ENCODE results near the gene ALDOA. TPM values are rescaled to one million over a fixed set of nuclear protein-coding genes. Genes with fewer than 3 reads are reported as not detected.

ALDOA gene
- total and polyA plus RNA-seq, 7 donors = 4,532 to 12,458 (median 6,382) TPM

- WGBS, 3 donors = 59 to 66% (median 63%) methylated on average over 10 of the region's 10 CpGs
These were observed 22.8 kb downstream of the ALDOA start for GRCh38 chr16:30088237-30088831.

GRCh38 chr16:30088832-30089624 lies 23.5 kb downstream of the ALDOA start:
- H3K4me1 ChIP-seq = peaks cover 20% of the 10 kb centered on the region
- WGBS, 3 donors = 70 to 73% (median 71%) methylated on average over 22 of the region's 22 CpGs
- H3K36me3 ChIP-seq (ENCODE audit: insufficient read depth in 1 of 2, low read depth in 1 of 2) = peaks cover 0 to 34% of the 10 kb centered on the region in 2 donors
- intact Hi-C loops (cut with DNase I) = no loop called here
- no peak overlapping the region for H3K4me3 ChIP-seq
- no peak for TF ChIP-seq CTCF (IDR thresholded peaks at IDR 0.05)
- ATAC-seq = no peak
- H3K27me3 ChIP-seq (ENCODE audit: insufficient read depth in 3 of 3, low read length in 2 of 3) = no peaks in the 10 kb centered on the region
- no peak for DNase-seq
- no peaks in the 10 kb centered on the region for H3K9me3 ChIP-seq
- peak overlapping the region; percentile 16 for H3K27ac ChIP-seq

More at GRCh38 chr16:30088237-30088831, 22.8 kb downstream of the ALDOA start:
- Histone ChIP-seq H3K27me3 (ENCODE audit: insufficient read depth in 3 of 3, low read length in 2 of 3) (no peaks in the 10 kb centered on the region), H3K4me1 (peaks cover 19% of the 10 kb centered on the region), H3K9me3 (no peaks in the 10 kb centered on the region), H3K27ac (no peak overlapping the region), H3K4me3 (no peak overlapping the region), H3K36me3 (ENCODE audit: insufficient read depth in 1 of 2, low read depth in 1 of 2) (peaks cover 0 to 34% of the 10 kb centered on the region in 2 donors)
- ATAC-seq (no peak), DNase-seq (no peak)
- TF ChIP-seq CTCF (IDR thresholded peaks at IDR 0.05) = no peak
- intact Hi-C loops (cut with DNase I) = no loop called here

- intact Hi-C loops (cut with DNase I) = loop anchor here in 1 of 2 donors (1.0 to 10.0 kb wide), 3 partner anchors 14 to 314 kb away; partner anchors contain the start of gene ZNF771
- peak overlapping the region; percentile 97 for H3K27ac ChIP-seq
- ATAC-seq (no peak), DNase-seq (no peak)
- peak overlapping the region; percentile 64 for H3K4me3 ChIP-seq
- H3K9me3 ChIP-seq = no peaks in the 10 kb centered on the region
- no peaks in the 10 kb centered on the region for H3K27me3 ChIP-seq (ENCODE audit: insufficient read depth in 3 of 3, low read length in 2 of 3)
- WGBS, 3 donors = 64 to 72% (median 65%) methylated on average over 23 to 26 of the region's 26 CpGs
- no peak for TF ChIP-seq CTCF (IDR thresholded peaks at IDR 0.05)
- H3K4me1 ChIP-seq = peaks cover 34% of the 10 kb centered on the region
- peaks cover 0 to 31% of the 10 kb centered on the region in 2 donors for H3K36me3 ChIP-seq (ENCODE audit: insufficient read depth in 1 of 2, low read depth in 1 of 2)
These were observed 25.2 kb downstream of the ALDOA start for GRCh38 chr16:30090610-30091331.

- peaks cover 0 to 25% of the 10 kb centered on the region in 2 donors for H3K36me3 ChIP-seq (ENCODE audit: insufficient read depth in 1 of 2, low read depth in 1 of 2)
- H3K9me3 ChIP-seq = no peaks in the 10 kb centered on the region
- H3K27me3 ChIP-seq (ENCODE audit: insufficient read depth in 3 of 3, low read length in 2 of 3) = no peaks in the 10 kb centered on the region
- H3K27ac ChIP-seq = peak within 1 kb of the TSS; percentile 97
- peak within 1 kb of the TSS; percentile 64 for H3K4me3 ChIP-seq
- intact Hi-C loops (cut with DNase I) = loop anchor here in 1 of 2 donors (1.0 to 10.0 kb wide), 3 partner anchors 15 to 313 kb away; partner anchors contain the start of gene ZNF771
- peak; percentile 78 for TF ChIP-seq CTCF (IDR thresholded peaks at IDR 0.05)
- ATAC-seq (peak; percentile 89 to 91 (median 90)), DNase-seq (peak; percentile 95 to 97)
- H3K4me1 ChIP-seq = peaks cover 34% of the 10 kb centered on the region
- 1% methylated on average over 63 to 76 of the region's 76 CpGs for WGBS, 3 donors
These were observed 26.2 kb downstream of the ALDOA start, which contains the start of gene TBX6 for GRCh38 chr16:30091474-30092372. TBX6 (minus strand) TSS chr16:30091924; CDS start chr16:30091193, 731 bp downstream.
